Activated naive CD8-positive, alpha-beta T cell treated with anti-CD3 and anti-CD28 coated beads for 36 hours (primary cell): Measurements from ENCODE around the gene OR8D2. TPM values are rescaled to one million over a fixed set of nuclear protein-coding genes. Genes with fewer than 3 reads are reported as not detected.

Experiments
- DNase-seq: peaks from one replicate; pipeline ENCODE4 v3.0.0; 2021
- H3K27ac Mint-ChIP-seq: one replicate; pipeline ENCODE4 v1.8.0; 2022; ENCODE audit warnings: mild to moderate bottlenecking, moderate library complexity, mixed read lengths
- H3K27me3 Mint-ChIP-seq: one replicate; pipeline ENCODE4 v1.8.0; 2022; ENCODE audit warnings: mild to moderate bottlenecking, mixed read lengths
- H3K36me3 Mint-ChIP-seq: one replicate; pipeline ENCODE4 v1.8.0; 2021; ENCODE audit warnings: mild to moderate bottlenecking, mixed read lengths
- H3K4me1 Mint-ChIP-seq: one replicate; pipeline ENCODE4 v1.8.0; 2021; ENCODE audit warnings: mixed read lengths
- H3K4me3 Mint-ChIP-seq: one replicate; pipeline ENCODE4 v1.8.0; 2022; ENCODE audit warnings: mild to moderate bottlenecking, moderate library complexity, mixed read lengths
- H3K9me3 Mint-ChIP-seq: one replicate; pipeline ENCODE4 v1.8.0; 2022; ENCODE audit warnings: mixed read lengths
- total RNA-seq, 2 experiments: library from RNA; stranded (reverse); gene quantifications; one replicate each; pipeline ENCODE4 v1.2.3, GENCODE V29; 2021

OR8D2 gene
- total RNA-seq = not detected

GRCh38 chr11:124320097-124320496, at the start of gene OR8D2:
TSS of gene OR8D2 (minus strand) at chr11:124320197. CDS start at chr11:124320197, 0 bp downstream.
- H3K27me3 Mint-ChIP-seq = peaks cover 11% of the 10 kb centered on the region
- H3K9me3 Mint-ChIP-seq = no peaks in the 10 kb centered on the region
- no peak within 1 kb of the TSS for H3K27ac Mint-ChIP-seq
- H3K4me1 Mint-ChIP-seq = no peaks in the 10 kb centered on the region
- no peaks in the 10 kb centered on the region for H3K36me3 Mint-ChIP-seq
- DNase-seq = no peak
- no peak within 1 kb of the TSS for H3K4me3 Mint-ChIP-seq

GRCh38 chr11:124359566-124359965, 39.6 kb upstream of the OR8D2 start:
- H3K9me3 Mint-ChIP-seq = no peaks in the 10 kb centered on the region
- no peaks in the 10 kb centered on the region for H3K4me1 Mint-ChIP-seq
- H3K27ac Mint-ChIP-seq = no peak overlapping the region
- no peaks in the 10 kb centered on the region for H3K36me3 Mint-ChIP-seq
- no peak overlapping the region for H3K4me3 Mint-ChIP-seq
- peaks cover 3% of the 10 kb centered on the region for H3K27me3 Mint-ChIP-seq
- DNase-seq = no peak

GRCh38 chr11:124346311-124346955, 26.4 kb upstream of the OR8D2 start:
- Mint-ChIP-seq H3K9me3 (no peaks in the 10 kb centered on the region), H3K36me3 (no peaks in the 10 kb centered on the region), H3K27me3 (peaks cover 12% of the 10 kb centered on the region), H3K4me3 (no peak overlapping the region), H3K27ac (no peak overlapping the region), H3K4me1 (no peaks in the 10 kb centered on the region)
- no peak for DNase-seq

- Mint-ChIP-seq H3K4me1 (no peaks in the 10 kb centered on the region), H3K27ac (no peak overlapping the region), H3K4me3 (no peak overlapping the region), H3K9me3 (no peaks in the 10 kb centered on the region), H3K36me3 (no peaks in the 10 kb centered on the region), H3K27me3 (peaks cover 12% of the 10 kb centered on the region)
- DNase-seq = no peak
These were observed 24.3 kb upstream of the OR8D2 start for GRCh38 chr11:124344346-124344745.

- Mint-ChIP-seq H3K27me3 (peaks cover 8% of the 10 kb centered on the region), H3K36me3 (no peaks in the 10 kb centered on the region), H3K4me3 (no peak overlapping the region), H3K27ac (no peak overlapping the region), H3K4me1 (no peaks in the 10 kb centered on the region), H3K9me3 (no peaks in the 10 kb centered on the region)
- DNase-seq = no peak
These were observed 20.1 kb upstream of the OR8D2 start for GRCh38 chr11:124340142-124340447.

- Mint-ChIP-seq H3K27ac (no peak overlapping the region), H3K36me3 (no peaks in the 10 kb centered on the region), H3K4me1 (no peaks in the 10 kb centered on the region), H3K27me3 (peaks cover 3% of the 10 kb centered on the region), H3K4me3 (no peak overlapping the region), H3K9me3 (no peaks in the 10 kb centered on the region)
- no peak for DNase-seq
These were observed 19.6 kb upstream of the OR8D2 start for GRCh38 chr11:124339396-124340141.

- Mint-ChIP-seq H3K4me1 (no peaks in the 10 kb centered on the region), H3K4me3 (no peak overlapping the region), H3K27ac (no peak overlapping the region), H3K36me3 (no peaks in the 10 kb centered on the region), H3K9me3 (no peaks in the 10 kb centered on the region), H3K27me3 (peaks cover 4% of the 10 kb centered on the region)
- no peak for DNase-seq
These were observed 11.9 kb upstream of the OR8D2 start for GRCh38 chr11:124331873-124332272.

- Mint-ChIP-seq H3K4me3 (no peak overlapping the region), H3K4me1 (no peaks in the 10 kb centered on the region), H3K27me3 (peaks cover 13% of the 10 kb centered on the region), H3K27ac (no peak overlapping the region), H3K36me3 (no peaks in the 10 kb centered on the region), H3K9me3 (no peaks in the 10 kb centered on the region)
- no peak for DNase-seq
These were observed 9.9 kb upstream of the OR8D2 start for GRCh38 chr11:124329787-124330478.

- no peak overlapping the region for H3K27ac Mint-ChIP-seq
- H3K36me3 Mint-ChIP-seq = no peaks in the 10 kb centered on the region
- H3K4me3 Mint-ChIP-seq = no peak overlapping the region
- H3K27me3 Mint-ChIP-seq = peaks cover 20% of the 10 kb centered on the region
- no peaks in the 10 kb centered on the region for H3K9me3 Mint-ChIP-seq
- H3K4me1 Mint-ChIP-seq = no peaks in the 10 kb centered on the region
- DNase-seq = no peak
These were observed 7.8 kb upstream of the OR8D2 start for GRCh38 chr11:124327775-124328174.

- Mint-ChIP-seq H3K4me3 (no peak overlapping the region), H3K4me1 (no peaks in the 10 kb centered on the region), H3K9me3 (no peaks in the 10 kb centered on the region), H3K27me3 (peaks cover 20% of the 10 kb centered on the region), H3K36me3 (no peaks in the 10 kb centered on the region), H3K27ac (no peak overlapping the region)
- DNase-seq = no peak
These were observed 2.4 kb upstream of the OR8D2 start for GRCh38 chr11:124322356-124322755.

GRCh38 chr11:124315052-124315451, 4.9 kb downstream of the OR8D2 start:
- Mint-ChIP-seq H3K9me3 (no peaks in the 10 kb centered on the region), H3K27ac (no peak overlapping the region), H3K27me3 (no peaks in the 10 kb centered on the region), H3K4me3 (no peak overlapping the region), H3K4me1 (no peaks in the 10 kb centered on the region), H3K36me3 (no peaks in the 10 kb centered on the region)
- DNase-seq = no peak

GRCh38 chr11:124313849-124314248, 6.1 kb downstream of the OR8D2 start, which contains the start of gene OR8D1:
TSS of gene OR8D1 (minus strand) at chr11:124313949. CDS start at chr11:124310766, 3,183 bp downstream.
- no peaks in the 10 kb centered on the region for H3K36me3 Mint-ChIP-seq
- no peaks in the 10 kb centered on the region for H3K27me3 Mint-ChIP-seq
- H3K9me3 Mint-ChIP-seq = no peaks in the 10 kb centered on the region
- no peak within 1 kb of the TSS for H3K4me3 Mint-ChIP-seq
- H3K27ac Mint-ChIP-seq = no peak within 1 kb of the TSS
- DNase-seq = no peak
- H3K4me1 Mint-ChIP-seq = no peaks in the 10 kb centered on the region

GRCh38 chr11:124313131-124313530, 6.9 kb downstream of the OR8D2 start:
- no peaks in the 10 kb centered on the region for H3K4me1 Mint-ChIP-seq
- H3K36me3 Mint-ChIP-seq = no peaks in the 10 kb centered on the region
- no peak overlapping the region for H3K27ac Mint-ChIP-seq
- no peaks in the 10 kb centered on the region for H3K9me3 Mint-ChIP-seq
- no peak overlapping the region for H3K4me3 Mint-ChIP-seq
- no peaks in the 10 kb centered on the region for H3K27me3 Mint-ChIP-seq
- no peak for DNase-seq

- Mint-ChIP-seq H3K27me3 (peaks cover 4% of the 10 kb centered on the region), H3K36me3 (no peaks in the 10 kb centered on the region), H3K9me3 (no peaks in the 10 kb centered on the region), H3K4me3 (no peak overlapping the region), H3K4me1 (no peaks in the 10 kb centered on the region), H3K27ac (no peak overlapping the region)
- no peak for DNase-seq
These were observed 8.3 kb downstream of the OR8D2 start for GRCh38 chr11:124311670-124312069.

- Mint-ChIP-seq H3K27ac (no peak overlapping the region), H3K4me1 (no peaks in the 10 kb centered on the region), H3K4me3 (no peak overlapping the region), H3K9me3 (no peaks in the 10 kb centered on the region), H3K27me3 (peaks cover 8% of the 10 kb centered on the region), H3K36me3 (no peaks in the 10 kb centered on the region)
- DNase-seq = no peak
These were observed 8.7 kb downstream of the OR8D2 start for GRCh38 chr11:124311269-124311668.
